Natural killer cell (primary cell): Measurements from ENCODE around the gene PPP1R14D. TPM values are rescaled to one million over a fixed set of nuclear protein-coding genes. Genes with fewer than 3 reads are reported as not detected.

Source experiments
- ATAC-seq, 3 donors: fragments of 150-1000 bp in 2 of 3; fragments of 200-7000 bp in 1 of 3; cut with Tn5 transposase; 1 replicate in 1 of 3; 2 replicates in 2 of 3; pipeline ENCODE4 v1.10.0; 2021; ENCODE audit warnings: mild to moderate bottlenecking in 2 of 3, moderate library complexity in 2 of 3
- DNase-seq, 2 donors: peaks; one replicate each; pipeline versions ENCODE4 v3.0.0 to v3.0.0-alpha.2; 2013 to 2021; ENCODE audit warnings: mixed read lengths in 1 of 2
- H3K27ac ChIP-seq: one replicate; pipeline ENCODE4 v1.5.1; 2013; ENCODE audit warnings: mild to moderate bottlenecking, low read length
- H3K27me3 ChIP-seq: one replicate; pipeline ENCODE4 v1.6.1; 2013; ENCODE audit warnings: low read length; ENCODE audit not compliant: control insufficient read depth, insufficient read depth
- H3K36me3 ChIP-seq: one replicate; pipeline ENCODE4 v1.6.1; 2013; ENCODE audit warnings: low read length; ENCODE audit not compliant: control insufficient read depth, insufficient read depth
- H3K4me1 ChIP-seq: one replicate; pipeline ENCODE4 v1.6.1; 2013; ENCODE audit warnings: low read length; ENCODE audit not compliant: control insufficient read depth, insufficient read depth
- H3K4me3 ChIP-seq: one replicate; pipeline ENCODE4 v1.5.1; 2013; ENCODE audit warnings: low read length
- H3K9me3 ChIP-seq: one replicate; pipeline ENCODE4 v1.6.1; 2013; ENCODE audit warnings: low read length; ENCODE audit not compliant: control insufficient read depth, insufficient read depth
- H3K27ac Mint-ChIP-seq, 2 donors: one replicate each; pipeline ENCODE4 v1.8.0; 2022; ENCODE audit warnings: mild to moderate bottlenecking in 2 of 2, mixed read lengths in 2 of 2, moderate library complexity in 1 of 2
- H3K27me3 Mint-ChIP-seq, 2 donors: one replicate each; pipeline ENCODE4 v1.8.0; 2022; ENCODE audit warnings: low read depth in 2 of 2, mixed read lengths in 2 of 2
- H3K36me3 Mint-ChIP-seq: one replicate; pipeline ENCODE4 v1.8.0; 2022; ENCODE audit warnings: mixed read lengths
- H3K4me1 Mint-ChIP-seq, 2 donors: one replicate each; pipeline ENCODE4 v1.8.0; 2022; ENCODE audit warnings: mixed read lengths in 2 of 2
- H3K4me3 Mint-ChIP-seq: one replicate; pipeline ENCODE4 v1.8.0; 2022; ENCODE audit warnings: mild to moderate bottlenecking, moderate library complexity, mixed read lengths
- H3K9me3 Mint-ChIP-seq, 2 donors: one replicate each; pipeline ENCODE4 v1.8.0; 2022; ENCODE audit warnings: mixed read lengths in 2 of 2
- CTCF ChIP-seq: fragments of 200-600 bp; IDR thresholded peaks from one replicate; pipeline ENCODE4 v1.8.0; 2022; ENCODE audit warnings: antibody characterized with exemption
- WGBS: methylation state at CpG from one replicate; pipeline ENCODE4 v1.1.7; 2013; ENCODE audit warnings: missing lambda C conversion rate; ENCODE audit not compliant: insufficient coverage; 5-methylcytosine and 5-hydroxymethylcytosine counted together
- intact Hi-C: fragments of 100-400 bp; cut with micrococcal nuclease; formaldehyde crosslinking; loops from one replicate; pipeline ENCODE4 v1.14.2; 2022
- total RNA-seq, 4 donors: library from RNA; stranded (reverse); fragments of 120-200 nt in 1 of 4; gene quantifications; one replicate each; pipeline versions ENCODE4 v1.2.3 to v1.2.4, GENCODE V29; 2013 to 2022

Gene PPP1R14D
- total RNA-seq, 3 donors from 2014 or later (not counting 1 experiment from before 2014, with no cell fraction given) = not detected

GRCh38 chr15:40853241-40853890, 24.9 kb upstream of the PPP1R14D start:
- ATAC-seq = no peak
- no peaks in the 10 kb centered on the region for H3K27me3 ChIP-seq
- no peak overlapping the region for H3K4me3 Mint-ChIP-seq
- no peak overlapping the region for H3K4me3 ChIP-seq
- TF ChIP-seq CTCF = no peak
- H3K4me1 Mint-ChIP-seq = no peaks in the 10 kb centered on the region
- H3K9me3 Mint-ChIP-seq = no peaks in the 10 kb centered on the region
- H3K4me1 ChIP-seq = peaks cover 6% of the 10 kb centered on the region
- WGBS = 93% methylated on average over 16 of the region's 16 CpGs
- no peaks in the 10 kb centered on the region for H3K9me3 ChIP-seq
- H3K36me3 ChIP-seq = no peaks in the 10 kb centered on the region
- DNase-seq = no peak
- no peak overlapping the region for H3K27ac Mint-ChIP-seq
- peaks cover 0 to 8% of the 10 kb centered on the region in 2 donors for H3K27me3 Mint-ChIP-seq
- no peaks in the 10 kb centered on the region for H3K36me3 Mint-ChIP-seq
- intact Hi-C loops = no loop called here
- no peak overlapping the region for H3K27ac ChIP-seq

- no peak for TF ChIP-seq CTCF
- Histone ChIP-seq H3K4me3 (no peak overlapping the region), H3K4me1 (peaks cover 3% of the 10 kb centered on the region), H3K27ac (no peak overlapping the region), H3K27me3 (no peaks in the 10 kb centered on the region), H3K9me3 (no peaks in the 10 kb centered on the region), H3K36me3 (no peaks in the 10 kb centered on the region)
- Mint-ChIP-seq H3K27me3 (peaks cover 0 to 11% of the 10 kb centered on the region in 2 donors), H3K4me3 (no peak overlapping the region), H3K27ac (no peak overlapping the region), H3K36me3 (no peaks in the 10 kb centered on the region), H3K4me1 (no peaks in the 10 kb centered on the region), H3K9me3 (no peaks in the 10 kb centered on the region)
- intact Hi-C loops = no loop called here
- DNase-seq = no peak
- ATAC-seq = no peak
- WGBS = 98% methylated on average over 5 of the region's 5 CpGs
These were observed 24.0 kb upstream of the PPP1R14D start for GRCh38 chr15:40852529-40852928.

GRCh38 chr15:40850576-40851112, 22.1 kb upstream of the PPP1R14D start:
- Mint-ChIP-seq H3K36me3 (no peaks in the 10 kb centered on the region), H3K9me3 (no peaks in the 10 kb centered on the region), H3K4me3 (no peak overlapping the region), H3K4me1 (no peaks in the 10 kb centered on the region), H3K27ac (no peak overlapping the region), H3K27me3 (peaks cover 0 to 19% of the 10 kb centered on the region in 2 donors)
- peaks cover 3% of the 10 kb centered on the region for H3K27me3 ChIP-seq
- H3K4me1 ChIP-seq = peaks cover 14% of the 10 kb centered on the region
- H3K9me3 ChIP-seq = no peaks in the 10 kb centered on the region
- H3K27ac ChIP-seq = no peak overlapping the region
- intact Hi-C loops = no loop called here
- H3K36me3 ChIP-seq = no peaks in the 10 kb centered on the region
- H3K4me3 ChIP-seq = no peak overlapping the region
- DNase-seq (no peak), ATAC-seq (no peak)
- TF ChIP-seq CTCF = no peak
- 95% methylated on average over 8 of the region's 8 CpGs for WGBS
